GM08714 (cell line): Measurements from ENCODE around the gene TECPR1.

Experiments
- H3K4me3 ChIP-seq: fragments of 200-500 bp; sonication (Bioruptor generic); 2 replicates; pipeline ENCODE4 v1.5.1; 2014; ENCODE audit warnings: mild to moderate bottlenecking, low read length, inconsistent platforms
- ZNF274 ChIP-seq: IDR thresholded peaks from 2 replicates; pipeline ENCODE4 v1.6.1; 2012; ENCODE audit warnings: mild to moderate bottlenecking, low read depth, low read length

Gene TECPR1

GRCh38 chr7:98175260-98175940 lies 76.6 kb downstream of the TECPR1 start:
- no peak overlapping the region for H3K4me3 ChIP-seq
- TF ChIP-seq ZNF274 = no peak

- no peak for TF ChIP-seq ZNF274
- H3K4me3 ChIP-seq = no peak overlapping the region
Measured at GRCh38 chr7:98174334-98175259, 77.4 kb downstream of the TECPR1 start.

- no peak for TF ChIP-seq ZNF274
- H3K4me3 ChIP-seq = no peak overlapping the region
Measured at GRCh38 chr7:98171449-98171848, 80.6 kb downstream of the TECPR1 start.

GRCh38 chr7:98170966-98171365 lies 81.1 kb downstream of the TECPR1 start:
- no peak for TF ChIP-seq ZNF274
- H3K4me3 ChIP-seq = no peak overlapping the region

- no peak overlapping the region for H3K4me3 ChIP-seq
- no peak for TF ChIP-seq ZNF274
Measured at GRCh38 chr7:98168904-98169621, 83.0 kb downstream of the TECPR1 start.

GRCh38 chr7:98168181-98168903 lies 83.7 kb downstream of the TECPR1 start:
- TF ChIP-seq ZNF274 = no peak
- H3K4me3 ChIP-seq = no peak overlapping the region

- TF ChIP-seq ZNF274 = no peak
Measured at GRCh38 chr7:98167653-98168052, 84.4 kb downstream of the TECPR1 start.

GRCh38 chr7:98166668-98166970 lies 85.4 kb downstream of the TECPR1 start:
- no peak overlapping the region for H3K4me3 ChIP-seq
- TF ChIP-seq ZNF274 = no peak

More at GRCh38 chr7:98167653-98168052, 84.4 kb downstream of the TECPR1 start:
- no peak overlapping the region for H3K4me3 ChIP-seq

GRCh38 chr7:98165827-98166667 lies 86.0 kb downstream of the TECPR1 start:
- H3K4me3 ChIP-seq = no peak overlapping the region
- no peak for TF ChIP-seq ZNF274
